GM12865 (cell line): ENCODE measurements around the gene ZNF562.
"Not testable (repeated sequence)": the region's sequence is repeated elsewhere in the genome, so short reads cannot be mapped to it uniquely, and the experiment has no call there.

Experiments
- DNase-seq: peaks from one replicate; pipeline ENCODE4 v3.0.0; 2010; ENCODE audit warnings: low read depth
- H3K4me3 ChIP-seq: 2 replicates; pipeline ENCODE4 v1.5.1; 2011; ENCODE audit warnings: mild to moderate bottlenecking, low read depth, low read length, control low read depth
- CTCF ChIP-seq: IDR thresholded peaks from 2 replicates; pipeline ENCODE4 v1.5.1; 2011; ENCODE audit warnings: low read length, control low read depth, low read depth, inconsistent platforms; ENCODE audit not compliant: insufficient read depth; ENCODE audit errors: missing control alignments

ZNF562 gene

DNA sequence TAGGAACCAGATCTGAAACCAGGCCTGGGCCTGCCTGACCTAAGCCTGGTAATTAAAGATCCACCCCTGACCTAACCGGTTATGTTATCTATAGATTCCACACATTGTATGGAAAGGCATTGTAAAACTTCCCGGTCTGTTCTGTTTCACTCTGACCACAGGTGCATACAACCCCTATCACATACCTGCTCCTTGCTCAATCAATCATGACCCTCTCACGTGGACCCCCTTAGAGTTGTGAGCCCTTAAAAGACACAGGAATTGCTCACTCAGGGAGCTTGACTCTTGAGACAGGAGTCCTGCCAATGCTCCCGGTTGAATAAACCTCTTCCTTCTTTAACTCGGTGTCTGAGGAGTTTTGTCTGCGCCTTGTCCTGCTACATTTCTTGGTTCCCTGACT is 27.3 kb upstream of the ZNF562 start:
- no peak for DNase-seq
- no peak for TF ChIP-seq CTCF
- H3K4me3 ChIP-seq: no peak overlapping the region

DNA sequence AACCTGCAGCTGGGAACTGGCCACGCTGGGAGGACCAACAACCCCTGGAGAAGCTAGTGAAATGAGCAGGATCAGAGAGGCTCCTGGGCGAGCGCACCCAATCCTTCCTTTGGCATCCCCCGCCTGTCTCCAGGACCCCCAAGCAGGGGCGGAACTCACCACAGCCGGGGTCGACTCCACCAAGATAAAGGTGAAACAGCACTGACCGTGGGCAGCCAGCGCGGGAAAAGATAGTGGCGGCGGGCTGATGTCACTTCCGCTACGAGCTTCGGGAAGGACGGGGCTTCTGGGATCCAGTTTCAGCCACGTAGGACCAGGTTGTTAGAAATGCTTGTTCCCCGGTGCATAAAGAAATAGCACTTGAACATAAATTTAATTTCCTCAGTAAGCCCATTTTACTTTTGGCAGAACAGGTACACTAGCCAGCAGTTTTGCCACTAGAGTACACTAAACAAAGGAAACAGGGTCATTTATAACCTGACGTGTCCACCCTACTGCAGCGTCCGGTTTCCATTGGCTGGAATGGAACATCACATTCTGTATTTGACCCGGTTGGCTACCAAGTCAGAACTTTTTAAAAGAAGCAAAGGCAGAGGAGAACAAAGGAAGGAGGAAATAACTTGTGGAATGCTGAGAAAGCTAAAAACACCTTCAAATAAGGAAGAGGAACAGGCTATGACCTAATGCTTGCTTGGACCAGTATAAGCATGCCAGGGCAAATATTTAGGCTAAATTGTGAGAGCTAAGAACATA is 25.5 kb upstream of the ZNF562 start:
- no peak for TF ChIP-seq CTCF
- no peak overlapping the region for H3K4me3 ChIP-seq
- no peak for DNase-seq

- not testable (repeated sequence) for H3K4me3 ChIP-seq, DNase-seq
Measured at GRCh38 chr19:9690301-9690700, 15.4 kb upstream of the ZNF562 start.

- DNase-seq, H3K4me3 ChIP-seq: not testable (repeated sequence)
Measured at GRCh38 chr19:9679996-9680395, 5.1 kb upstream of the ZNF562 start.

DNA sequence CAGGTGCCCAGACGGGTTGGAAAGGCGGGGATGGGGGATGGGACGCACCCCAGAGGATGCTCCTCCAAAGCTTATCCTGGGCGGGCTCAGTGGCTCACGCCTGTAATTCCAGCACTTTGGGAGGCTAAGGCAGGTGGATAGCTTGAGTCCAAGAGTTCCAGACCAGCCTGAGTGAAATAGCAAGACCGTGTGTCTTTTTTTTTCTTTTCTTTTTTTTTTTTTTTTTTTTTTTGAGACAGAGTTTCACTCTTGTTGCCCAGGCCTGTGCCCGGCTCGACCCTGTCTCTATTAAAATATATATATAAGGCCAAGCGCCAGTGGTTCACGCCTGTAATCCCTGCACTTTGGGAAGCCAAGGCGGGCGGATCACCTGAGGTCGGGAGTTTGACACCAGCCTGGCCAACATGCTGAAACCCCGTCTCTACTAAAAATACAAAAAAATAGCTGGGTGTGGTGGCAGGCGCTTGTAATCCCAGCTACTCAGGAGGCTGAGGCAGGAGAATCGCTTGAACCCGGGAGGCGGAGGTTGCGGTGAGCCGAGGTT is 530 bp upstream of the ZNF562 start:
- peak overlapping the region; percentile 63 for H3K4me3 ChIP-seq
- DNase-seq: peak; percentile 1

DNA sequence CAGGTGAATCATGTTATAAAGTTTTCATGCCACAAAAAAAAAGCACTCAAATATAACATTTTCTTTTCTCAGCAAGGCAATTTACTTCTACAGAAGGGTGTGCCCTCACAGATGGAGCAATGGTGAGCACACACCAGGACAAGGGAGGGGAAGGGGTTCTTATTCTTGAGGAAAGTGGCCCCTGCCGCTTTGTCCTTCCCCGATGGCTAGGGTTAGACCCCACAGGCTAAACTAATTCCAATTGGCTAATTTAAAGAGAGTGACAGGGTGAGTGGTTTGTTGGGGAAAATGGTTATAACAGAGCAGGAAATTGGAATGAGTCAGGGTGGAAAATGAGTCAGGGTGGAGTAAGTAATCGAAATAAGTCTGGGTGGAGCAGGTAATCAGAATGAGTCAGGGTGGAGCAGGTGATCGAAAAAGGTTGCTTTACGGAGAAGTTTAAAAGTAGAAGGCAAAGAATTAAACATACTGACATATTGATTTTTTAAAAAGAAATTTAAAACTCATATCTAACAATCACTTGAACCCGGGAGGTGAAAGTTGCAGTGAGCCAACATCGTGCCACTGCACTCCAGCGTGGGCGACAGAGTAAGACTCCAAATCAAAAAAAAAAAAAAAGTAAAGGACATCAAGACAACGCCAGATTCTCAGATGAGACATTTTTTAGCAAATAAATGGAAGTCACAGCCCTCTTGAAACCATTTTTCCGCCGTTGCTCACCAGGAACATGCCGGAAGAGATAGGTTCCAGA is 813 bp downstream of the ZNF562 start:
- H3K4me3 ChIP-seq: peak overlapping the region; percentile 63
- DNase-seq: peak; percentile 11
- TF ChIP-seq CTCF: no peak

GRCh38 chr19:9672893-9673292 is 2.0 kb downstream of the ZNF562 start:
- no peak for DNase-seq
- no peak for TF ChIP-seq CTCF
- H3K4me3 ChIP-seq: no peak overlapping the region

DNA sequence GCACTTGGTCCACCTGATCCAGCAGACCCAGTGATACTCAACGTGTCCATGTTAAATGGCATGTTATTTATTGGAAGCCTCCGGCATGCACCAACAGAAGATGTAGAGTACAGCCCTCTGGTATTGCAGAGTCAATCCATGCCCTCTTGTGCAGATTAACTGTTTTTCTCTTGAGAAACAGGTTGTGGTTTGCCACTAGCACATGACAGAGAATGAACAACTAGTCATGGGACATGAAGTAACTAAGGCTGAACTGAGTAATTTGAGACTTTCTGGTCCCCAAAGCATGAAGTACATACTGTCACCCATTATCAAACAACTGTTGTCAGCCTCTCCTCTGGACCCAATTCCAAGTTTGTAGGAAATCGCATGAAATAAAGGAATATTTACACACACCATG is 3.2 kb downstream of the ZNF562 start:
- DNase-seq: no peak
- TF ChIP-seq CTCF: no peak

More for the DNA sequence above, 3.2 kb downstream of the ZNF562 start:
- no peak overlapping the region for H3K4me3 ChIP-seq
